ENCODE measurements around the gene CLDN7.

Gene CLDN7

GRCh38 chr17:7281074-7281952, 19.0 kb upstream of the CLDN7 start, which contains the start of gene SLC2A4:
TSS of gene SLC2A4 (plus strand) at chr17:7281718. CDS start at chr17:7281935, 217 bp downstream.
- DNase-seq (ENCODE audit: low read depth in 2 of 2): peak; percentile 95 to 96
- H3K4me3 ChIP-seq (replicated peaks in 1 of 2; ENCODE audit: low read depth in 2 of 2, low read length in 2 of 2): peak within 1 kb of the TSS; percentile 48 to 52
- TF ChIP-seq CTCF (IDR thresholded peaks at IDR 0.05; ENCODE audit: low read depth, low read length): no peak

DNA sequence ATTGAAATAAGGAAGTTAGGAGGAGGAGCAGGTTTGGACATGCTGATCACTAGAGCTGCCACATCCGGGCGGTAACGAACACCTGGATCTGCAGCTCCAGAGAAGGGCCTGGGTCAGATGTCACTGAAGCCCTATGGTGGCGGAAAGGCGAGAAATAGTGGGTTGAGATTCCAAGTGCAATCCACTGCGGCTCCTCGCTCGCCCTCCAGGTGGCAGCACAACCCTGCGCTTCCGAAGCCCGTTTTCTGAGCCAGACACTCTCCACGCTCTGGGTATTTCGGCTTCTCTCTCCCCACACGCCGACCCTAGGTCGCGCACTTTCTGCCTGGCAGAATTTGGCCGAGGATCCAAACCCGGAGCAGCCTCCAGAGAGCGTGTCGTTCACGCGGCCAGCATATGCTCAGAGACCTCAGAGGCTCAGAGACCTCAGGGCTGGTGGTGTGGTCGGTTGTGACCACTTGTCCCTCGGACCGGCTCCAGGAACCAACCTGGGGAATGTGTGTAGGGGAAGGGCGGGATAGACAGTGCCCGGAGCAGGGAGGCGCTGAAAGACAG, 18.3 kb upstream of the CLDN7 start:
- TF ChIP-seq CTCF (IDR thresholded peaks at IDR 0.05; ENCODE audit: low read depth, low read length): peak; percentile 99
- DNase-seq (ENCODE audit: low read depth in 2 of 2): peak; percentile 85 to 86
- H3K4me3 ChIP-seq (replicated peaks in 1 of 2; ENCODE audit: low read depth in 2 of 2, low read length in 2 of 2): peak overlapping the region; percentile 36 to 52

- no peak overlapping the region for H3K4me3 ChIP-seq (replicated peaks in 1 of 2; ENCODE audit: low read depth in 2 of 2, low read length in 2 of 2)
- TF ChIP-seq CTCF (IDR thresholded peaks at IDR 0.05; ENCODE audit: low read depth, low read length): no peak
- no peak for DNase-seq (ENCODE audit: low read depth in 2 of 2)
Observed at GRCh38 chr17:7279448-7279847, 17.2 kb upstream of the CLDN7 start.

- no peak overlapping the region for H3K4me3 ChIP-seq (replicated peaks in 1 of 2; ENCODE audit: low read depth in 2 of 2, low read length in 2 of 2)
- DNase-seq (ENCODE audit: low read depth in 2 of 2): peak in 1 of 2 donors; percentile 45
- no peak for TF ChIP-seq CTCF (IDR thresholded peaks at IDR 0.05; ENCODE audit: low read depth, low read length)
Observed at GRCh38 chr17:7266784-7267183, 4.5 kb upstream of the CLDN7 start.

GRCh38 chr17:7263801-7264078, 1.5 kb upstream of the CLDN7 start:
- no peak for TF ChIP-seq CTCF (IDR thresholded peaks at IDR 0.05; ENCODE audit: low read depth, low read length)
- H3K4me3 ChIP-seq (replicated peaks in 1 of 2; ENCODE audit: low read depth in 2 of 2, low read length in 2 of 2): no peak overlapping the region
- no peak for DNase-seq (ENCODE audit: low read depth in 2 of 2)

GRCh38 chr17:7262935-7263800, 890 bp upstream of the CLDN7 start:
- no peak for DNase-seq (ENCODE audit: low read depth in 2 of 2)
- peak overlapping the region in 1 of 2 donors; percentile 8 for H3K4me3 ChIP-seq (replicated peaks in 1 of 2; ENCODE audit: low read depth in 2 of 2, low read length in 2 of 2)
- no peak for TF ChIP-seq CTCF (IDR thresholded peaks at IDR 0.05; ENCODE audit: low read depth, low read length)

Measured in cardiac fibroblast (primary cell).